K562 (cell line): ENCODE measurements around the gene SLC49A3. TPM values are rescaled to one million over a fixed set of nuclear protein-coding genes. Genes with fewer than 3 reads are reported as not detected.
A peak's percentile ranks its signal among the peaks of the same experiment; 100 is the strongest.

Experiments used
- ADNP ChIP-seq: fragments of 200-800 bp; sonication (Bioruptor generic); IDR thresholded peaks from 2 replicates; pipeline ENCODE4 v1.6.1; 2016; ENCODE audit warnings: missing genetic modification characterization, missing compliant biosample characterization
- KLF13 ChIP-seq: fragments of 450-650 bp; IDR thresholded peaks from 2 replicates; pipeline ENCODE4 v1.6.1; 2016; ENCODE audit warnings: missing genetic modification characterization, low read depth, mild to moderate bottlenecking, missing compliant biosample characterization, moderate library complexity, borderline replicate concordance
- MGA ChIP-seq: fragments of 450-650 bp; IDR thresholded peaks from 2 replicates; pipeline ENCODE4 v1.6.1; 2016; ENCODE audit warnings: mild to moderate bottlenecking, moderate library complexity
- MNT ChIP-seq, 2 experiments: fragments of 450-650 bp; conservative IDR thresholded peaks; 2 replicates each; pipeline ENCODE4 v1.6.1; 2017; ENCODE audit warnings: mild to moderate bottlenecking in 2 of 2, moderate library complexity in 2 of 2
- NKRF ChIP-seq: fragments of 450-650 bp; IDR thresholded peaks from 2 replicates; pipeline ENCODE4 v1.6.1; 2016; ENCODE audit warnings: borderline replicate concordance
- SMARCA5 ChIP-seq: fragments of 450-650 bp; IDR thresholded peaks from 2 replicates; pipeline ENCODE4 v1.6.1; 2016
- USF2 ChIP-seq: sonication (generic); formaldehyde crosslinking; IDR thresholded peaks from 2 replicates; pipeline ENCODE4 v1.5.0; 2020; ENCODE audit warnings: missing genetic modification reagents
- ZNF280B ChIP-seq: fragments of 250-450 bp; sonication (Bioruptor Pico); IDR thresholded peaks from 2 replicates; pipeline ENCODE4 v1.5.1; 2021; ENCODE audit warnings: mild to moderate bottlenecking
- polyA plus RNA-seq, 8 experiments: library from polyadenylated mRNA; depleted of rRNA in 4 of 8; stranded (reverse) in 5 of 8; unstranded in 3 of 8; fragments of >200 nt; fragmentation: Nextera tagmentation in 2 of 8; fragmentation: Illumina TruSeq in 1 of 8; extraction: Ambion mirVana in 2 of 8; extraction: Trizol in 1 of 8; gene quantifications; 2 replicates each; pipeline versions ENCODE4 v1.2.1 to v1.2.3, GENCODE V29; 2011 to 2014; ENCODE audit warnings: inconsistent platforms in 1 of 8, missing spikeins in 1 of 8
- total RNA-seq, 7 experiments: library from RNA; depleted of rRNA in 6 of 7; stranded (reverse); fragments of >200 nt in 6 of 7; fragmentation: Illumina TruSeq in 2 of 7; extraction: Trizol in 2 of 7; gene quantifications; 2 replicates each; pipeline versions ENCODE4 v1.2.1 to v1.2.3, GENCODE V29; 2011 to 2021; ENCODE audit warnings: low replicate concordance in 1 of 7

SLC49A3 gene
- total and polyA plus RNA-seq, 9 of the 15 experiments (the other 6 are each of a cell fraction or from before 2014, with no cell fraction given), result 0.24 to 0.41 TPM; not detected in 7

GRCh38 chr4:680928-681645 is 7.9 kb downstream of the SLC49A3 start (continued):
- peak; percentile 62; the same call in 1 of the 2 replicates for TF ChIP-seq KLF13
- TF ChIP-seq MGA, result peak; percentile 54; the same call in 1 of the 2 replicates
- peak; percentile 65; the same call in 1 of the 2 replicates for TF ChIP-seq NKRF
- TF ChIP-seq MNT (conservative IDR thresholded peaks at IDR 0.05), result peak; percentile 83 to 92
- no peak for TF ChIP-seq ADNP (tag)
- no peak for TF ChIP-seq SMARCA5
- TF ChIP-seq USF2 (CRISPR knock-in tag), result peak; percentile 27; the same call in 1 of the 2 replicates
- no peak for TF ChIP-seq ZNF280B (CRISPR knock-in tag)
